ENCODE data around the gene DNAJC6. TPM values are rescaled to one million over a fixed set of nuclear protein-coding genes. Genes with fewer than 3 reads are reported as not detected.

The DNAJC6 gene
- total RNA-seq, 3 donors from 2014 or later (not counting 1 experiment from before 2014, with no cell fraction given) = 0.77 to 1.2 (median 0.89) TPM

GRCh38 chr1:65278376-65279069 lies 30.8 kb upstream of the DNAJC6 start:
- H3K9me3 Mint-ChIP-seq = no peaks in the 10 kb centered on the region
- no peaks in the 10 kb centered on the region for H3K4me1 Mint-ChIP-seq
- TF ChIP-seq, protein P1, sequence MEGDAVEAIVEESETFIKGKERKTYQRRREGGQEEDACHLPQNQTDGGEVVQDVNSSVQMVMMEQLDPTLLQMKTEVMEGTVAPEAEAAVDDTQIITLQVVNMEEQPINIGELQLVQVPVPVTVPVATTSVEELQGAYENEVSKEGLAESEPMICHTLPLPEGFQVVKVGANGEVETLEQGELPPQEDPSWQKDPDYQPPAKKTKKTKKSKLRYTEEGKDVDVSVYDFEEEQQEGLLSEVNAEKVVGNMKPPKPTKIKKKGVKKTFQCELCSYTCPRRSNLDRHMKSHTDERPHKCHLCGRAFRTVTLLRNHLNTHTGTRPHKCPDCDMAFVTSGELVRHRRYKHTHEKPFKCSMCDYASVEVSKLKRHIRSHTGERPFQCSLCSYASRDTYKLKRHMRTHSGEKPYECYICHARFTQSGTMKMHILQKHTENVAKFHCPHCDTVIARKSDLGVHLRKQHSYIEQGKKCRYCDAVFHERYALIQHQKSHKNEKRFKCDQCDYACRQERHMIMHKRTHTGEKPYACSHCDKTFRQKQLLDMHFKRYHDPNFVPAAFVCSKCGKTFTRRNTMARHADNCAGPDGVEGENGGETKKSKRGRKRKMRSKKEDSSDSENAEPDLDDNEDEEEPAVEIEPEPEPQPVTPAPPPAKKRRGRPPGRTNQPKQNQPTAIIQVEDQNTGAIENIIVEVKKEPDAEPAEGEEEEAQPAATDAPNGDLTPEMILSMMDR (IDR thresholded peaks at IDR 0.05) = no peak
- no peak overlapping the region for H3K4me3 Mint-ChIP-seq
- intact Hi-C loops (cut with micrococcal nuclease) = no loop called here
- H3K27ac Mint-ChIP-seq = no peak overlapping the region
- no peaks in the 10 kb centered on the region for H3K9me3 ChIP-seq (ENCODE audit: control insufficient read depth, insufficient read depth, low read length)
- WGBS (ENCODE audit: insufficient coverage) = 82% methylated on average over 5 of the region's 5 CpGs
- peaks cover 28 to 43% of the 10 kb centered on the region in 2 donors for H3K27me3 Mint-ChIP-seq (ENCODE audit: low read depth in 2 of 2)
- DNase-seq (no peak), ATAC-seq (no peak)
- no peaks in the 10 kb centered on the region for H3K27me3 ChIP-seq (ENCODE audit: control insufficient read depth, insufficient read depth, low read length)
- H3K36me3 Mint-ChIP-seq = no peaks in the 10 kb centered on the region
- H3K36me3 ChIP-seq (ENCODE audit: control insufficient read depth, insufficient read depth, low read length) = no peaks in the 10 kb centered on the region
- no peak overlapping the region for H3K4me3 ChIP-seq (ENCODE audit: low read length)
- no peaks in the 10 kb centered on the region for H3K4me1 ChIP-seq (ENCODE audit: control insufficient read depth, insufficient read depth, low read length)
- no peak overlapping the region for H3K27ac ChIP-seq (ENCODE audit: low read length)

GRCh38 chr1:65279070-65279779 lies 30.1 kb upstream of the DNAJC6 start:
- Histone ChIP-seq H3K9me3 (ENCODE audit: control insufficient read depth, insufficient read depth, low read length) (no peaks in the 10 kb centered on the region), H3K36me3 (ENCODE audit: control insufficient read depth, insufficient read depth, low read length) (no peaks in the 10 kb centered on the region), H3K4me3 (ENCODE audit: low read length) (no peak overlapping the region), H3K27ac (ENCODE audit: low read length) (no peak overlapping the region), H3K27me3 (ENCODE audit: control insufficient read depth, insufficient read depth, low read length) (no peaks in the 10 kb centered on the region), H3K4me1 (ENCODE audit: control insufficient read depth, insufficient read depth, low read length) (no peaks in the 10 kb centered on the region)
- Mint-ChIP-seq H3K27me3 (ENCODE audit: low read depth in 2 of 2) (peaks cover 34 to 47% of the 10 kb centered on the region in 2 donors), H3K9me3 (no peaks in the 10 kb centered on the region), H3K4me1 (no peaks in the 10 kb centered on the region), H3K36me3 (no peaks in the 10 kb centered on the region), H3K27ac (no peak overlapping the region), H3K4me3 (no peak overlapping the region)
- ATAC-seq (no peak), DNase-seq (no peak)
- intact Hi-C loops (cut with micrococcal nuclease) = no loop called here
- TF ChIP-seq, protein P1 (IDR thresholded peaks at IDR 0.05) = no peak
- 81% methylated on average over 4 of the region's 5 CpGs for WGBS (ENCODE audit: insufficient coverage)

DNA sequence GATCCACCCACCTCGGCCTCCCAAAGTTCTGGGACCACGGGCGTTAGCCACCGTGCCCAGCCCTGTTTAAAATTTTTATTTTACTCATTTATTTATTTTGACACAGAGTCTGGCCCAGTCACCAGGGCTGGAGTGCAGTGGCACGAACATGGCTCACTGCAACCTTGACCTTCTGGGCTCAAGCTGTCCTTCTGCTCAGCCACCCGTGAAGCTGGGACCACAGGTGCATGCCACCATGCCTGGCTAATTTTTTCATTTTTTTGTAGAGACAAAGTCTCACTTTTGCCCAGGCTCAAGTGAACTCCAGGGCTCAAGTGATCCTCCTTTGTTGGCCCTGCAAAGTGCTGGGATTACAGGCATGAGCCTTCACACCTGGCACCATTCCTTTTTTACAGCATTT lies 27.5 kb upstream of the DNAJC6 start:
- WGBS (ENCODE audit: insufficient coverage) = 90% methylated on average over 6 of the region's 6 CpGs
- TF ChIP-seq, protein P1 (IDR thresholded peaks at IDR 0.05) = no peak
- ATAC-seq (no peak), DNase-seq (no peak)
- peaks cover 28 to 35% of the 10 kb centered on the region in 2 donors for H3K27me3 Mint-ChIP-seq (ENCODE audit: low read depth in 2 of 2)
- no peak overlapping the region for H3K27ac Mint-ChIP-seq
- no peaks in the 10 kb centered on the region for H3K4me1 ChIP-seq (ENCODE audit: control insufficient read depth, insufficient read depth, low read length)
- no peak overlapping the region for H3K27ac ChIP-seq (ENCODE audit: low read length)
- no peaks in the 10 kb centered on the region for H3K9me3 ChIP-seq (ENCODE audit: control insufficient read depth, insufficient read depth, low read length)
- H3K9me3 Mint-ChIP-seq = no peaks in the 10 kb centered on the region
- H3K36me3 ChIP-seq (ENCODE audit: control insufficient read depth, insufficient read depth, low read length) = no peaks in the 10 kb centered on the region
- no peaks in the 10 kb centered on the region for H3K36me3 Mint-ChIP-seq
- no peak overlapping the region for H3K4me3 Mint-ChIP-seq
- no peaks in the 10 kb centered on the region for H3K4me1 Mint-ChIP-seq
- no peaks in the 10 kb centered on the region for H3K27me3 ChIP-seq (ENCODE audit: control insufficient read depth, insufficient read depth, low read length)
- intact Hi-C loops (cut with micrococcal nuclease) = no loop called here
- no peak overlapping the region for H3K4me3 ChIP-seq (ENCODE audit: low read length)

All from natural killer cell (primary cell).